NCI-H1930 (cell line): Measurements from ENCODE around the gene SSC5D.
"Not testable (repeated sequence)": the region's sequence is repeated elsewhere in the genome, so short reads cannot be mapped to it uniquely, and the experiment has no call there.

ENCODE experiments used
- DNase-seq, 2 experiments: peaks; one replicate each; lab custom pipeline; 2025; lab: John Stamatoyannopoulos, UW

Gene SSC5D

DNA sequence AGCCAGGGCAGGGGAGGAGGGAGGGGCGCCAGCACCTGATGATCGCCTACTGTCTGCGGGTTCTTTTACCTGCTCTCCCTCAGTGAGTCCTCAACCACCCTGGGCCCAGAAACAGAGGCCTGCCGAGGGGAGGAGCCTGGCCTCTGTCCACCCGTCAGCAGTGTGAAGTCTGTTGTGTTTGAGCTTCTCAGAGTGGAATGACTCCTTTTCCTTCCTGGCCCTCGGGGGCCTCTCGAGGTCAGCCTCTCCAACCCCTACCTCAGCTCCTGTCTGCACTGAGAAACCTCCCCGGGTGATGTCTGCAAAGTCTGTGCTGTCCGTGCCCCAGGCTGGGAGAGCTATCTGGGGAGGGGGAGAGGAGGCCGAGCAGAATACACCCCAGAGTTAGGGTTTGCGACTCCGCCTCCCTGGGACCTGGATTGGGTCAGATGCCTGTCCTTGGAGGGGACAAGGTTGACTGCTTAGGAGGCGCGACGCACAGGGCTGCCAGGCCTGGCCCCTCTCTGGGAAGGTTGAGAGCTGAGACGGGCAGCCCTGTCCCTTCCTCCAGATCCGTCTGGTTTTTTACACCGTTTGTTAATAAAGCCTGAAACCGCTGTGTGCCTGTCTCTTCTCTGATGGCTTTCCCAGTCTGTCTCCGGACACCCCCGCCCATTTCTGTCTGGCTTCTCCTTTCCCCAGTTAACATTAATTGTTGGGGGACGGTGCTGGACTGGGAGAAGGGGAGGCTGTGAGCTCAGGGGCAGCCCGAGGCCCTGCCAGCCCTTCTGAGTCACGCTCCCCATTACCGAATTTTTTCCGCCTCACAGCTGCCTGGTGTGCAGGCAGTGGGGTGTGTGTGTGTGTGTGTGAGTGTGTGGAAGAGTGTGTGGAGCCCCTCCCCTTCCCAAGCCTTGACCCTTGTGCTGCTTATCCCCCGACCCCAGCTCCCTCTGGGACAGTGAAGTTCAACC, 989 bp upstream of the SSC5D start:
- DNase-seq, result no peak

DNA sequence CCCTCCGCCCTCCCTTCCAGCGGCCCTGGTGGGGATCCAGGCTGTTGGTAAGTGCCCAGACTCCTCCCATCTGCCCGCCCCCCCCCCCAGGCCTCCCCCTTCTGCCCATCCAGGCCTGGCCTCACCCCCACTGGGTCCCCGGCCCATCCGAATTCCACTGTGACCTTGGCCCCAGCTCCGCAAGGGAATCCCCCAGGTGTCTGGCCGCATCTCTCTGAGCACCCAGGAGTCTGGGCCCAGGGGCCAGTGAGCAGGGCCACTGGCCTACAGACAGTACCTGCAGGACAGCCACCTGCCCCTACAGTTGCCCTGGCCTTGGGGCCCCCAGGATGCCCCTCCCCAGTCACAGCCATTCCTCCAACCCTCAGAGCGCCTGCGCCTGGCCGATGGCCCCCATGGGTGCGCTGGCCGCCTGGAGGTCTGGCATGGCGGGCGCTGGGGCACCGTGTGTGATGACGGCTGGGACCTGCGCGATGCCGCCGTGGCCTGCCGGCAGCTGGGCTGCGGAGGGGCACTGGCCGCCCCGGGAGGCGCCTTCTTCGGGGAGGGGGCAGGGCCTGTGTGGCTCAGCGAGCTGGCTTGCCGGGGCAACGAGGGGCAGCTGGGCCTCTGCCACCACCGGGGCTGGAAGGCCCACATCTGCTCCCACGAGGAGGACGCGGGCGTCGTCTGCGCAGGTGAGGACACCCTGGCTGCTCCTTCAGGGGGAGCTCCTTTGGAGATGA, 912 bp downstream of the SSC5D start:
- DNase-seq, result no peak

DNA sequence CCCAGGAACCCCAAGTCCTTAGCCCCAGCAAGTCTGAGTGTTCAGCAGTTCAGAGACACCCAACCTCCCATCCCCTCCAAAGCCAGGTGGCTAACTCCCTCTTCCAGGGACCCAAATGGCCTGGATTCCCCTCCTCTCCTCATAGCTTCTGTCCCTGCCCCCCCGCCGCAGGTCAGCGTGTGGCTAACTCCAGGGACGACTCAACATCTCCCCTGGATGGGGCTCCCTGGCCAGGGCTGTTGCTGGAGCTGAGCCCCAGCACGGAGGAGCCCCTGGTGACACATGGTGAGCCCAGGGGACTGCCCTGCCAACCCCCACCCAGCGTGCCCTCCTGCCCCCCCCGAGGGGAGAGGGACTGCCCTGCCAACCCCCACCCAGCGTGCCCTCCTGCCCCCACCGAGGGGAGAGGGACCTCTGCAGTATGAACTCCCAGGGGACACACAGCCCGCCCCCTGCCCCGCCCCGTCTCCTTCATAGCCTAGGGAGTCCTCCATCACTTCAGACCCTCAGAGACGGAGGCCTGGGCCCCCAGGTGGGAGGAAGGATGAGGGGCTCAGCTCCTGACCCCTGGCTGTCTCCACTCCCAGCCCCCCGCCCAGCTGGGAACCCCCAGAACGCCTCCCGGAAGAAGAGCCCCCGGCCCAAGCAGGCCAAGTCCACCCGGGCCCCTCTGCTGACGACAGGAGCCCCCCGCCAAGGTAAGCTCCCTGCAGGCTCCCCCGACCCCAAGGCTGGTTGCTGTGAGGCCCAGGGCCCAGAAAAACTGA, 1.7 kb downstream of the SSC5D start:
- DNase-seq, result no peak

DNA sequence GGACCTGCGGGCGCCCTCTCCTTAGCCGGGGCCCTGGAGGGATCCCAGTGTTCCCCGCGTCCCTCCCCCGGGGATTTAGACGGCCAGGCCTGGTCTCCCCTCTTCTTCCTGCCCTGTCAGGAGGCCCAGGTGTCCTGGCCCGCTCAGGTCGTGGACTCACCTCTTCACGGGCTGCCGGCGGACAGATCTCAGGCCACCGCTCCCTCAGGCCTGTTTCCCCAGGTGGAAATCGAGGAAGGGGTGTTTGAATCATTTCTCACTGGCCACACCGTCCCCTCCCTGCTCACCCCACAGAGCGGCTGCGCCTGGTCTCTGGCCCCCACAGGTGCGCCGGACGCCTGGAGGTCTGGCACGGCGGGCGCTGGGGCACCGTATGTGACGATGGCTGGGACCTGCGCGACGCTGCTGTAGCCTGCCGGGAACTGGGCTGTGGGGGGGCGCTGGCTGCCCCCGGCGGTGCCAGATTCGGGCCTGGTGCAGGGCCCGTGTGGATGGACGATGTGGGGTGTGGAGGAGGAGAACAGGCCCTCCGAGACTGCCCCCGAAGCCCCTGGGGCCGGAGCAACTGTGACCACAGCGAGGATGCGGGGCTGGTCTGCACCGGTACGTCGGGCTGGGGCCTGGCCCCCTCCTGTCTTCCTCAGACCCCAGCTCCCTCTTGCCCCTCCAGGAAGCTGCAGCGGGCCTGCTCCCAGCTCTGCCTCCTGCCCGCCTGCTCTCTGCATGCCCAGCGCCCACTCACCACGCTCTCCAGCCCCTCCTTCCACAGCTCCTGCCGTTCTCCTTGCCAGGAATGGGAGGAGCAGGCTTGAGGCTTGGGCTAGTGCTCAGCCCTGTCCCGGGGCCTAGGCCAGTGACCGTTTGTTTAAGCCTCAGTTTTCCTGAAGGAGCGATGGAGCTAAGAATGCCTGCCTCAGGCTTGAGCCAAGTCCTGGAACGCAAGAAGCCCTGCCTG, 2.5 kb downstream of the SSC5D start:
- DNase-seq, result no peak

DNA sequence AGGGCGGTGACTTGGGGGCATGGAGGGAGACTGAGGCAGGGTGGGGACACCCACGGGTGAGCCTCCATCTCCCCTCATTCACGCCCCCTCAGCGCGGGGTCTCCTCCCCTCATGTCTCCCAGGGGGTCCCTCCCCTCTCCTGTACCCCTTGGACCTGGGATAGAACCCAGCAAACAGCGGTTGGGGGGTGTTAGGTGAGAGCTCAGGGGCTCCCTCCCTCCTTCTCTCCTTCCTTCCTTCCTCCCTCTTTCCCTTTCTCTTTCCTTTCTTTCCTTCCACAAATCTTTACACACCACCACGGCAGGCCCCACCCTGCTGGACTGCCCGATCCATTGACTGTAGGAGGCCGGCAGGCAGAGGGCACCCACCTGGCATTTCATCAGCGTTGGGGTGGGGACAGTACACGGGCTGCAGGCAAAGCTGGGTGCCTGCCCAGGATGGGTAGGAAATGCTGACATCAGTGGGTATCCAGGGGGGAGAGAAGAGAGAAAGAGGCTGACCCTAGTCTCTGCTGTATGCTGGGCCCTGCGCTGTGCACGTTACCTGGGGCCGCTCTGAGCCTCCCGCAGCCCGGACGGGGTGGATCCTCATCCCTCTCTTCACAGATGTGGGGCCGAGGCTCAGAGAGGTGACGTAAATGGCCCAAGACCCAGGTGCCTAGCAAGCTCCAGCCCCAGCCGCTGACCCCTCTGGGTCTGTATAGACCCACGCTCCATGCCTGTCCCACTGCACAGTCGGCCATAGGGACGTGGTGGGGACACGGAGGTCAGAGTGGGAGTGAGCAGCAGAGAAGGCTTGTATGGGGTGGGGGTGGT, 3.5 kb downstream of the SSC5D start:
- no peak for DNase-seq

DNA sequence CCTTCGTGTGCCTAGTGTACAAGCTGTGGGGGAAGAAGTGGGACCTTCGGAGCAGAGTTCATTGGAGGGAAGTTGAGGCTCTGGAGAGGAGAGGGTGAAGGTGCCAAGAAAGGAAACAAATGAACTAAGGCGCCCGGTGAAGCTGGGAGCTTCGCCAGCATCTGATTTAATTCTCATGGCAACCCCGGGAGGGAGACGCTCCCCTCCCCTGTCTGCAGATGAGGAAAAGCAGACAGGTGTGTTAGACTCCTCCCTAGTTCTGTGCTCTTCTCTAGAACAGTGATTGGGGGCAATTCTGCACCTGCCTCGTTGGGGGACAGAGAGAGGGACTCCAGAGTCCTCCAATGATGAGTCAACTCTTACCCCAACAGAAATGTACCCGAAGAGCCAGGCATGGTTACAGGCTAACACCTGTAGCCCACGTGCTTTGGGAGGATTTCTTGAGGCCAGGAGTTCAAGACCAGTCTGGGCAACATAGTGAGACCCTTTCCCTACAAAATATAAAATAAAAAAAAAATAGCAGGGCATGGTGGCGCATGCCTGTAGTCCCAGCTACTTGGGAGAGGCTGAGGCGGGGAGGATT, 4.2 kb downstream of the SSC5D start:
- DNase-seq, result no peak

DNA sequence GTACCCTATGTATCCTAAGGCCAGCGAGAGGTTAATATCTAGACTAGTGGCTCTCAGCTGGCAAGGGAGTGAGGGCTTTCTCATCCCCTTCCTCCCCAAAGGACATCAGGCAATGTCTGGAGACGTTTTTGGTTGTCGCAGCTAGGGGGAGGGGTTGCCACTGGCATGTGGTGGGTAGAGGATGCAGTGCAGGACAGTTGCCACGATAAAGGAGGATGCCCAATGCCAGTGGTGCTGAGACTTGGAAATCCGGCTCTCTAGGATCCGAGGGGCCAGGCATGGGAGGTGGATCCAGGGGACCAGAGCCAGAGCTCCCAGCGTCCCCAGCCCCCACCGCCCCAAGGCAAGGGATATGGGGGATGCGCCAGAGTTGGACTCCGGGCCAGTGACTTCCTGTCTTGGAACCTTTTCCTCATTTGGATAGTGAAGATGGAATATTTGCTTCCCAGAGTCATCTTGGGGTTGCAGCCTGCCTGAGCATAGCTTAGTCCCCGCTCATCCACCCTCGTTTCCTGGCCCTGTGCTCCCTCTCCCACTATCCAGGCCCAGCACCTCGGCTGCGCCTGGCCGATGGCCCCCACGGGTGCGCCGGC, 4.9 kb downstream of the SSC5D start:
- no peak for DNase-seq

DNA sequence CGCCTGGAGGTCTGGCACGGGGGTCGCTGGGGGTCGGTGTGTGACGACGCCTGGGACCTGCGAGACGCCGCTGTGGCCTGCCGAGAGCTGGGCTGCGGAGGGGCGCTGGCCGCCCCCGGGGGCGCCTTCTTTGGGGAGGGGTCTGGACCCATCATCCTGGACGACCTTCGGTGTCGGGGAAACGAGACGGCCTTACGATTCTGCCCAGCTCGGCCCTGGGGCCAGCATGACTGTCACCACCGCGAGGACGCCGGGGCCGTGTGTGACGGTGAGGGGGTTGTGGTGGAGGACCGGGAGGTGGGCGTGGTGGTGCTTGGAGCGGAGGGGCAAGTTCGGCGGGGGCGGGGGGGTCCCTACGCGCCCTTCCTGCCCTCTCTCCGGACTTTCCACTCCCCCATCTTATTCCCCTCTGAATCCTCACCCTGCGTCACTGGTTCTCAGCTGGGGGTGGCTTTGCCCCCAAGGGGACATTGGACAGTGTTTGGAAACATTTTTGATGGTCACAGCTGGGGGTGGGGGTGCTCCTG, 5.5 kb downstream of the SSC5D start:
- no peak for DNase-seq

DNA sequence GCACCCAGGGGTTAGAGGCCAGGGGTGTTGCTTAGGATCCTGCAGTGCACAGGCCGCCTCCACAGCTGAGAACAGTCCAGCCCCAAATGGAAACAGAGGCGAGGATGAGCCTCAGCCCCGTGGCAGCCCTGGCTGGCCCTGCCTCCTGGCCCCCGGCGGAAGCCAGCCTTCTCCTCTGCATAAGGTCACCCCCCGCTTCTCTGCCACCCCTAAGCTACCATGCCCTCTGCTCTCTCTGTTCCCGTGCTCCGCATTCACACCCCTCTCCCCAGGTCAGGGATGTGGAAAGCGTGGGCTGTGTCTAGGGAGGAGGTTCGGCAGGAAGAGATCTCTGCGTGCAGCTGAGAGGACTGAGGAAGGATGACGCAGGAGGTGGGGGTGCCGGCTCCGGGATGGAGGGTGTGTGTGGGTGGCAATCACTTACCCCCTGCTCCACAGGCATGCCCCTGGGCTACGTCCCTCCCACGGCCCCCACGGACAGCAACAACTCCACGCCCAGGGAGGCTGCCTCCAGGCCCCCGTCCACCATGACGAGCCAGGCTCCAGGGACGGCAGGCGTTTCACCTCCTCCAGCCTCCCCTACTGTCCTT, 6.0 kb downstream of the SSC5D start:
- no peak for DNase-seq

DNA sequence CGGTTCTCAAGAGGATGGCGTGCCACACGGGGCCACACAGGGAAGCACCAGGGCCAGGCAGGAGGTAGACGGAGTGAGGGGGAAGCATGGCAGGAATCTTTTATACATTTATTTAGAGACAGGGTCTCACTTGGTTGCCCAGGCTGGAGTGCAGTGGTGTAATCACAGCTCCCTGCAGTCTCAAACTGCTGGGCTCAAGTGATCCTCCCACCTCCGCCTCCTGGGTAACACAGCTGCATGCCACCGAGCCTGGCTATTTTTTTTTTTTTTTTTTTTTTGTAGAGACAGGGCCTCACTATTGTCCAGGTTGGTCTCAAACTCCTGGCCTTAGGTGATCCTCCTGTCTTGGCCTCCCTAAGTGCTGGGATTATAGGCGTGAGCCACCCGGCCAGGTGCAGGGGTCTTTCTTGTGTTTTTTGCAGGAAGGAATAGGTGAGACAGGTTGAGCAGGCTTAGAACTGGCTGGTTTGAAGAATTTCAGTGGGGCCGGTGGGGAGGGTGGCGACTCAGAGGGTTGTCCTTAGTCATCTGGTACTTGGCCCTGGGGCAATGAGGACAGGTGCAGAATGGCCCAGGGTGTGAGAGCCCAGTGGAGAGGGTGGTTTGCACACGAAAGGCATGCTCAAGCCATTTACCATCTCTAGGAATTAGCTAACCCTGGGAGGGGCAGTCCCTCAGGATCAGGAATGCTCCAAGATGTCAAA, 7.6 kb downstream of the SSC5D start:
- no peak for DNase-seq

DNA sequence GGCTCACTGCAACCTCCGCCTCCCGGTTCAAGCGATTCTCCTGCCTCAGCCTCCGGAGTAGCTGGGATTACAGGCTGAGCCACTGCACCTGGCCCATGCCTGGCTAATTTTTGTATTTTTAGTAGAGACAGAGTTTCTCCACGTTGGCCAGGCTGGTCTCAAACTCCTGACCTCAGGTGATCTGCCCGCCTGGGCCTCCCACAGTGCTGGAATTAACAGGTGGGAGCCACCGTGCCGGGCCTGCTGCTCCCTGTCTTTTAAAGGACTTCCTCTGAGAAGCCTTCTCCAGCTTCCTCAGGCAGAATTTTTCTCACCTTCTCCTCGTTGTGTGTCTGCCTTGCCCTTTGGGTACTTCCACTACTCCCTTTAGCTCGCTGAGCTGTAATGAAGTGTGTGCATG, 8.6 kb downstream of the SSC5D start:
- not testable (repeated sequence) for DNase-seq

DNA sequence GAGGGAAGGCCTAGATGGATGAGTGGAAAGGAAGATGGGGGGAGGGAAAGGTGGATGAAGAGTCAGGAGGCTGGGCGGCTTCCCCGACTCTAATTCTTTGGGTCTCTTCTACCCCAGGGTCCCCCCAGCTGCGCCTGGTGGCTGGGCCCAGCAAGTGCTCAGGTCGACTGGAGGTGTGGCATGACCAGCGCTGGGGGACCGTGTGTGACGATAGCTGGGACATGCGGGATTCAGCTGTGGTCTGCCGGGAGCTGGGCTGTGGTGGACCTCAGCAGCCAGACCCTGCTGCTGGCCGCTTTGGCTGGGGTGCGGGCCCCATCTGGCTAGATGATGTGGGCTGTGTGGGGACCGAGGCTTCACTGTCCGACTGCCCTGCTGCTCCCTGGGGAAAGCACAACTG, 9.5 kb downstream of the SSC5D start:
- DNase-seq, result no peak

DNA sequence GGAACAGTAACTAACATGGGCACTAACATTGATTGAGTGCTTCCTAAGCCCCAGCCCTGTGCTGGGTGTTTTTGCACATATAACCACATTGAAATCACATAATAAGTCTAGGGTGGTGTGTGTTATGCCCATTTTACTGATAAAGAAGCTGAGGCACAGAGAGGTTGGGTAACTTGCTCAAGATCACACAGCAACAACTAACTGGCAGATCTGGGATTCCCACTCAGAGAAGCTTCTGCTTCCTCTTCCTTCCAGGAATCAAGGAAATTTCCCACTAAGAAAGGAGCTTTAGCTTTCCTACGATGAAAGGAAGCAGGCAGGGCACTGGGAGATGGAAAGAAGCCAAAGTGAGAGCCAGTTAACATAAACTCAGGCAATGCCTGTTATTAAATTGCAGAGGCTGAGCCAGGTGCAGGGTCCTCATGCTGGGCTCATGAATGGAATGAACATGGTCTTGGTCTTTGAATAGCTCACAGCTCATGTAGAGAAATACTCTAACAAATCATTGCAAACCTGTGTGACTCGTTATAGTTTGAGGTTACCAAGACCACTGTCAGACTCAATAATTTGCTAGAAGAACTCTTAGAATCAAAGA, 10.1 kb downstream of the SSC5D start:
- DNase-seq, result no peak

DNA sequence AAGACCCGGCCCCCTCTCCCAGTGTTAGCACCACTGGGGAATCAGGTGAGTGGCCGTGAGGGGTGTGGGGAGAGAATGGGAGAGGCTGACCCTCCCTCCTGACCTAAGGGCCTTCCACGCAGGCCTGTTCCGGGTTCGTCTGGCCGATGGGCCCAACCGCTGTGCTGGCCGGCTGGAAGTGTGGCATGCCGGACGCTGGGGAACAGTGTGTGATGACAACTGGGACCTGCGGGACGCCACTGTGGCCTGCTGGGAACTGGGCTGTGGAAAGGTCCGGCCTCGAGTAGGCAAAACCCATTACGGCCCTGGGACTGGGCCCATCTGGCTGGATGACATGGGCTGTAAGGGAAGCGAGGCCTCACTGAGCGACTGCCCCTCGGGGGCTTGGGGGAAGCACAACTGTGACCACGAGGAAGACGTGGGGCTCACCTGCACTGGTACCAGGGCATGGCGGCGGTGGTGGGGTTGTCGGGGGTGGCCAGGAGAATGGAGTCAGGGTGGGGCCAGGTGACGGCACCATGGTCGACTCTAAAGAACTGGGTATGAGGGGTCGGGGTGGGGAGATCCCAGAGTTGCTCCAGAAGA, 12.2 kb downstream of the SSC5D start:
- no peak for DNase-seq

DNA sequence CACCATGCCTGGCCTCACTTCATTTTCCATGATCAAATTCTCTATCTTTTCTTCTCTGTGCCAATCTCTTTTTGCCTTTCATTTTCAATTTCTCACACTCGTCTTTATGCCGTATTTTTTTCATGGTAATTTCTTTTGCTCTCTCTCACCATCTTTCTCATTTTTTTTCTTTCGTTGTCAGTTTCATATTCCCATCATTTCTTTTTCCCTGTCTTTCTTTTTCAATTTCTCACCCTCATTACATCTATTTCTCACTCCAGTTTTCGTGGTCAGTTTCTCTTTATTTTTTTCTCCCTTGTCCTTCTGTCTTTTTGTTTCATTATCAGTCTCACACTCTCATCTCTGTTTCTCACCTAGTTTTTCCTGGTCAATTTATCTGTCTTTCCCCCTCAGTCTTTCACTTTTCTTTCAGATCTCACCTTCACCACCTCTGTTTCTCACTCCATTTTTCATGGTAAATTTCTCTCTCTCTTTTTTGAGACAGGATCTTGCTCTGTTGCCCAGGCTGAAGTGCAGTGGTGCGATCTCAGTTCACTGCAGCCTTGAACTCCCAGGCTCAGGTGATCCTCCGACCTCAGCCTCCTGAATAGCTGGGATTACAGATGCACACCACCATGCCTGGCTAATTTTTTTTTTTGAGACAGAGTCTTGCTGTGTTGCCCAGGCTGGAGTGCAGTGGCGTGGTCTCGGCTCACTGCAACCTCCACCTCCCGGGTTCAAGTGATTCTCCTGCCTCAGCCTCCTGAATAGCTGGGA, 14.1 kb downstream of the SSC5D start:
- DNase-seq, result no peak

DNA sequence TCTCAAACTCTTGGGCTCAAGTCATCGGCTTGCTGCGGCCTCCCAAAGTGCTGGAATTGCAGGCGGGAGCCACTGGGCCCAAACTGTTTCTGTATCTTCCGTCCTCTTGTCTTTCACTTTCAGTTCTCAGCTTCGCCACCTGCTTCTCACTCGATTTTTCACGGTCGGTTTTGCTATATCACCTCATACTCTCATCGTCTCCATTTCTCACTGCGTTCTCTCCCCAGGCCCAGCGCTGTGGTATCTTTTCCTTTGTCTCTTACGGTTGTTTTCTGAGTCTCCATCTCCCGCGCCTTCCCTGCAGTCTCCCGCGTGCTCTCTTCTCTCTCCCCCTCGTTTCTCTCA, 14.9 kb downstream of the SSC5D start:
- DNase-seq, result no peak
